Pancreas (tissue), 10 donors: ENCODE measurements around the gene WNK1. TPM values are rescaled to one million over a fixed set of nuclear protein-coding genes. Genes with fewer than 3 reads are reported as not detected.

Source experiments
- ATAC-seq, 4 donors: fragments of 200-7000 bp; cut with Tn5 transposase; one replicate each; pipeline versions ENCODE4 v1.8.0 to v1.9.1; 2020; ENCODE audit warnings: mild to moderate bottlenecking in 4 of 4, moderate library complexity in 4 of 4
- DNase-seq, 6 donors: peaks; one replicate each; pipeline ENCODE4 v3.0.0-alpha.2; 2020
- FAIRE-seq: peaks from 2 replicates; lab custom pipeline; 2012; peaks lifted over from hg19 to GRCh38; lab: Jason Lieb, UNC
- H3K27ac ChIP-seq, 4 donors: fragments of 200-600 bp; sonication (generic); 1 replicate in 3 of 4; 2 replicates in 1 of 4; pipeline versions ENCODE4 v1.5.0 to v1.8.0; 2020
- H3K27me3 ChIP-seq, 4 donors: fragments of 200-600 bp; one replicate each; pipeline ENCODE4 v1.8.0; 2021
- H3K36me3 ChIP-seq, 3 donors: fragments of 200-600 bp; sonication (generic) in 1 of 3; one replicate each; pipeline versions ENCODE4 v1.5.0 to v1.8.0; 2020 to 2021
- H3K4me1 ChIP-seq, 3 donors: fragments of 200-600 bp; one replicate each; pipeline ENCODE4 v1.8.0; 2021
- H3K4me3 ChIP-seq, 4 donors: fragments of 200-600 bp; sonication (generic) in 2 of 4; one replicate each; pipeline versions ENCODE4 v1.5.0 to v1.8.0; 2020 to 2021
- H3K9me3 ChIP-seq, 4 donors: fragments of 200-600 bp; one replicate each; pipeline ENCODE4 v1.8.0; 2021
- CTCF ChIP-seq, 4 donors: fragments of 200-600 bp; sonication (generic) in 3 of 4; IDR thresholded peaks; one replicate each; pipeline versions ENCODE4 v1.5.0 to v1.8.0; 2021; ENCODE audit warnings: antibody characterized with exemption in 4 of 4
- WGBS, 2 donors: extraction: QIAGEN DNeasy Blood & Tissue Kit; methylation state at CpG; one replicate each; pipeline ENCODE4 v1.1.7; 2013; 5-methylcytosine and 5-hydroxymethylcytosine counted together
- intact Hi-C, 3 donors: fragments of 100-400 bp; cut with DNase I; formaldehyde crosslinking; loops; one replicate each; pipeline versions ENCODE4 v1.11.1 to v1.14.2; 2022
- polyA plus RNA-seq, 2 donors: library from polyadenylated mRNA; stranded (reverse); fragments of 200-250 nt; gene quantifications; one replicate each; pipeline ENCODE4 v1.2.3, GENCODE V29; 2013
- total RNA-seq, 6 donors: library from RNA; stranded (reverse); fragmentation: NEBNext Ultra II Directional in 4 of 6; extraction: Animal tissue kit (Norgen Biotek cat#: 25700) in 4 of 6; gene quantifications; one replicate each; pipeline versions ENCODE4 v1.2.1 to v1.2.4, GENCODE V29; 2021 to 2023
- donor health status: healthy with polysubstance abuse.
- donor health status: DM: no; HTN: no; CAD: no; lungs with moderate emphysema.
- donor health status: DM: no; HTN: no; CAD: no.
- donor health status: control.
- donor health status: control.
- donor health status: Bipolar disorder and iron deficiency.
- donor health status: DM: yes; HTN: yes; CAD: no.
- donor health status: DM: no; HTN: no; CAD: no.
- donor health status: DM: no; HTN: no; CAD: no.
- donor health status: DM: yes; HTN: yes; CAD: no.

WNK1 gene
- total and polyA plus RNA-seq, 8 donors: 10.9 to 73.9 (median 39.6) TPM

GRCh38 chr12:863285-863684, 110.9 kb downstream of the WNK1 start:
- H3K27ac ChIP-seq: no peak overlapping the region
- WGBS, 2 donors: 88 to 89% methylated on average over 1 of the region's 1 CpG
- no peaks in the 10 kb centered on the region for H3K4me1 ChIP-seq
- peaks cover 0 to 38% (median 3%) of the 10 kb centered on the region in 3 donors for H3K36me3 ChIP-seq
- no peak for TF ChIP-seq CTCF (IDR thresholded peaks at IDR 0.05)
- H3K9me3 ChIP-seq: no peaks in the 10 kb centered on the region
- no peak for DNase-seq
- ATAC-seq: no peak
- intact Hi-C loops: no loop called here
- no peaks in the 10 kb centered on the region for H3K27me3 ChIP-seq
- peak; percentile 5 for FAIRE-seq
- H3K4me3 ChIP-seq: no peak overlapping the region

GRCh38 chr12:865614-866013, 113.2 kb downstream of the WNK1 start:
- intact Hi-C loops: no loop called here
- Histone ChIP-seq H3K4me1 (no peaks in the 10 kb centered on the region), H3K9me3 (no peaks in the 10 kb centered on the region), H3K27ac (no peak overlapping the region), H3K36me3 (peaks cover 0 to 46% (median 9%) of the 10 kb centered on the region in 3 donors), H3K27me3 (no peaks in the 10 kb centered on the region), H3K4me3 (no peak overlapping the region)
- TF ChIP-seq CTCF (IDR thresholded peaks at IDR 0.05): no peak
- no peak for ATAC-seq
- no peak for DNase-seq
- WGBS, 2 donors: 81 to 82% methylated on average over 1 of the region's 1 CpG
- FAIRE-seq: peak; percentile 49

GRCh38 chr12:867905-868304, 115.5 kb downstream of the WNK1 start:
- 91% methylated on average over 5 of the region's 5 CpGs for WGBS, 2 donors
- H3K4me1 ChIP-seq: no peaks in the 10 kb centered on the region
- no peak for ATAC-seq
- H3K9me3 ChIP-seq: no peaks in the 10 kb centered on the region
- no peak for FAIRE-seq
- no peak for DNase-seq
- no peaks in the 10 kb centered on the region for H3K27me3 ChIP-seq
- no peak overlapping the region for H3K27ac ChIP-seq
- H3K36me3 ChIP-seq: peaks cover 0 to 42% (median 9%) of the 10 kb centered on the region in 3 donors
- intact Hi-C loops: no loop called here
- TF ChIP-seq CTCF (IDR thresholded peaks at IDR 0.05): no peak
- no peak overlapping the region for H3K4me3 ChIP-seq

- ATAC-seq (no peak), DNase-seq (no peak), FAIRE-seq (no peak)
- H3K9me3 ChIP-seq: no peaks in the 10 kb centered on the region
- no peak for TF ChIP-seq CTCF (IDR thresholded peaks at IDR 0.05)
- H3K36me3 ChIP-seq: peaks cover 0 to 42% (median 9%) of the 10 kb centered on the region in 3 donors
- H3K27ac ChIP-seq: no peak overlapping the region
- no peaks in the 10 kb centered on the region for H3K27me3 ChIP-seq
- no peaks in the 10 kb centered on the region for H3K4me1 ChIP-seq
- intact Hi-C loops: no loop called here
- no peak overlapping the region for H3K4me3 ChIP-seq
- WGBS, 2 donors: 69 to 82% methylated on average over 3 of the region's 3 CpGs
These were observed 116.3 kb downstream of the WNK1 start for GRCh38 chr12:868722-869121.

- H3K4me3 ChIP-seq: no peak overlapping the region
- H3K27me3 ChIP-seq: no peaks in the 10 kb centered on the region
- H3K9me3 ChIP-seq: no peaks in the 10 kb centered on the region
- WGBS, 2 donors: 93% methylated on average over 1 of the region's 1 CpG
- no peak for TF ChIP-seq CTCF (IDR thresholded peaks at IDR 0.05)
- intact Hi-C loops: no loop called here
- no peak overlapping the region for H3K27ac ChIP-seq
- H3K36me3 ChIP-seq: peaks cover 0 to 40% (median 9%) of the 10 kb centered on the region in 3 donors
- DNase-seq: no peak
- no peak for ATAC-seq
- no peaks in the 10 kb centered on the region for H3K4me1 ChIP-seq
- FAIRE-seq: no peak
These were observed 118.0 kb downstream of the WNK1 start for GRCh38 chr12:870378-870777.
